IMR-90 (cell line): ENCODE results near the gene E4F1. TPM values are rescaled to one million over a fixed set of nuclear protein-coding genes. Genes with fewer than 3 reads are reported as not detected.

Experiments
- ATAC-seq: fragments of 200-7000 bp; cut with Tn5 transposase; 2 replicates; pipeline ENCODE4 v1.9.1; 2020; ENCODE audit warnings: low read depth, mild to moderate bottlenecking, moderate library complexity
- BruUV-seq: library from RNA; stranded (reverse); fragments of 400-500 nt; replicated peaks from 2 replicates; lab custom pipeline; 2021; lab: Mats Ljungman, UMichigan
- CTCF ChIA-PET: fragments of 300-600 bp; formaldehyde crosslinking; extraction: SDS; loops from one replicate; lab custom pipeline; 2021; ENCODE audit warnings: antibody characterized with exemption; lab: Yijun Ruan, JAX
- POLR2A ChIA-PET: fragments of 300-600 bp; sonication (Branson Sonifier 250); formaldehyde crosslinking; loops from one replicate; lab custom pipeline; 2022; ENCODE audit warnings: antibody characterized with exemption; ENCODE audit not compliant: unreplicated experiment; lab: Charles Lee
- DNase-seq: peaks from one replicate; pipeline ENCODE4 v3.0.0; 2013
- H2AFZ ChIP-seq: replicated peaks from 2 replicates; pipeline ENCODE3; 2013; ENCODE audit warnings: low read length, mild to moderate bottlenecking; ENCODE audit not compliant: poor library complexity
- H2AK5ac ChIP-seq: 2 replicates; pipeline ENCODE4 v1.6.1; 2013; ENCODE audit warnings: low read depth, low read length, inconsistent platforms
- H2AK9ac ChIP-seq: replicated peaks from 2 replicates; pipeline ENCODE3; 2013; ENCODE audit warnings: mild to moderate bottlenecking, low read depth, low read length, moderate library complexity; ENCODE audit not compliant: poor library complexity
- H2BK120ac ChIP-seq: 2 replicates; pipeline ENCODE4 v1.6.1; 2013; ENCODE audit warnings: low read depth, low read length, inconsistent platforms
- H2BK15ac ChIP-seq: 3 replicates; pipeline ENCODE4 v1.6.1; 2013; ENCODE audit warnings: low read depth, low read length, inconsistent platforms
- H2BK20ac ChIP-seq: 2 replicates; pipeline ENCODE4 v1.6.1; 2013; ENCODE audit warnings: low read depth, mild to moderate bottlenecking, inconsistent platforms, low read length, moderate library complexity
- H2BK5ac ChIP-seq: 2 replicates; pipeline ENCODE4 v1.6.1; 2013; ENCODE audit warnings: mild to moderate bottlenecking, low read depth, low read length, inconsistent platforms; ENCODE audit not compliant: poor library complexity, severe bottlenecking
- H3K14ac ChIP-seq: replicated peaks from 2 replicates; pipeline ENCODE4 v1.6.1; 2013; ENCODE audit warnings: low read depth, low read length, inconsistent platforms
- H3K18ac ChIP-seq: 2 replicates; pipeline ENCODE4 v1.6.1; 2013; ENCODE audit warnings: low read depth, low read length, control low read depth
- H3K23ac ChIP-seq: 2 replicates; pipeline ENCODE4 v1.6.1; 2013; ENCODE audit warnings: low read depth, low read length, inconsistent platforms
- H3K27ac ChIP-seq: 2 replicates; pipeline ENCODE4 v1.5.1; 2013; ENCODE audit warnings: mild to moderate bottlenecking, control low read depth, low read length; ENCODE audit not compliant: insufficient read depth
- H3K27me3 ChIP-seq: 2 replicates; pipeline ENCODE4 v1.6.1; 2013; ENCODE audit warnings: low read length; ENCODE audit not compliant: control insufficient read depth, insufficient read depth
- H3K36me3 ChIP-seq: 2 replicates; pipeline ENCODE4 v1.6.1; 2013; ENCODE audit warnings: low read length, mixed read lengths; ENCODE audit not compliant: control insufficient read depth, insufficient read depth
- H3K4ac ChIP-seq: 2 replicates; pipeline ENCODE4 v1.6.1; 2013; ENCODE audit warnings: low read depth, low read length, inconsistent platforms
- H3K4me1 ChIP-seq: 2 replicates; pipeline ENCODE4 v1.6.1; 2013; ENCODE audit warnings: low read length, mixed read lengths; ENCODE audit not compliant: control insufficient read depth, insufficient read depth
- H3K4me2 ChIP-seq: 2 replicates; pipeline ENCODE4 v1.6.1; 2013; ENCODE audit warnings: low read depth, mild to moderate bottlenecking, control low read depth, low read length, moderate library complexity
- H3K4me3 ChIP-seq: 2 replicates; pipeline ENCODE4 v1.5.1; 2013; ENCODE audit warnings: low read depth, mild to moderate bottlenecking, control low read depth, low read length, moderate library complexity; ENCODE audit not compliant: insufficient read depth
- H3K56ac ChIP-seq: 2 replicates; pipeline ENCODE4 v1.6.1; 2013; ENCODE audit warnings: low read length, inconsistent platforms; ENCODE audit not compliant: insufficient read depth; ENCODE audit errors: extremely low read depth
- H3K79me1 ChIP-seq, 2 experiments: 2 replicates each; pipeline ENCODE4 v1.6.1; 2013; ENCODE audit warnings: low read length in 2 of 2, inconsistent platforms in 1 of 2, low read depth in 1 of 2
- H3K9ac ChIP-seq: 2 replicates; pipeline ENCODE4 v1.6.1; 2013; ENCODE audit warnings: low read depth, low read length, control low read depth
- H3K9me1 ChIP-seq: 2 replicates; pipeline ENCODE4 v1.6.1; 2013; ENCODE audit warnings: low read length, inconsistent platforms; ENCODE audit not compliant: insufficient read depth
- H3K9me3 ChIP-seq: 2 replicates; pipeline ENCODE4 v1.6.1; 2013; ENCODE audit warnings: low read length; ENCODE audit not compliant: control insufficient read depth, insufficient read depth
- H4K20me1 ChIP-seq: 2 replicates; pipeline ENCODE4 v1.6.1; 2013; ENCODE audit warnings: low read length, inconsistent platforms; ENCODE audit not compliant: insufficient read depth
- H4K5ac ChIP-seq: 2 replicates; pipeline ENCODE4 v1.6.1; 2013; ENCODE audit warnings: mild to moderate bottlenecking, low read depth, low read length, control low read depth
- H4K8ac ChIP-seq, 2 experiments: 2 replicates each; pipeline ENCODE4 v1.6.1; 2013; ENCODE audit warnings: low read depth in 2 of 2, low read length in 2 of 2, control low read depth in 1 of 2, inconsistent platforms in 1 of 2
- H4K91ac ChIP-seq: 2 replicates; pipeline ENCODE4 v1.6.1; 2013; ENCODE audit warnings: low read depth, low read length, inconsistent platforms; ENCODE audit not compliant: insufficient read depth
- CEBPB ChIP-seq: IDR thresholded peaks from 2 replicates; pipeline ENCODE4 v1.6.1; 2012; ENCODE audit warnings: low read depth, low read length, improper control_type of control experiment
- MAFK ChIP-seq: IDR thresholded peaks from 2 replicates; pipeline ENCODE4 v1.6.1; 2012; ENCODE audit warnings: low read depth, low read length, improper control_type of control experiment
- MAZ ChIP-seq: IDR thresholded peaks from 2 replicates; pipeline ENCODE4 v1.6.1; 2012; ENCODE audit warnings: low read depth, mild to moderate bottlenecking, low read length, improper control_type of control experiment, moderate library complexity, borderline replicate concordance
- NFE2L2 ChIP-seq: fragments of 150-350 bp; IDR thresholded peaks from 2 replicates; pipeline ENCODE4 v1.6.1; 2016; ENCODE audit warnings: low read depth, mild to moderate bottlenecking, low read length
- POLR2A ChIP-seq: IDR thresholded peaks from 2 replicates; pipeline ENCODE4 v1.6.1; 2012; ENCODE audit warnings: mild to moderate bottlenecking, low read depth, low read length
- RAD21 ChIP-seq: IDR thresholded peaks from 2 replicates; pipeline ENCODE4 v1.6.1; 2012; ENCODE audit warnings: low read length, improper control_type of control experiment
- RCOR1 ChIP-seq: IDR thresholded peaks from 2 replicates; pipeline ENCODE4 v1.6.1; 2012; ENCODE audit warnings: mild to moderate bottlenecking, low read length, improper control_type of control experiment; ENCODE audit not compliant: insufficient replicate concordance
- RFX5 ChIP-seq: IDR thresholded peaks from 2 replicates; pipeline ENCODE4 v1.8.0; 2012; ENCODE audit warnings: low read depth, mild to moderate bottlenecking, low read length, moderate library complexity
- SMC3 ChIP-seq: fragments of 150-350 bp; IDR thresholded peaks from 2 replicates; pipeline ENCODE4 v1.6.1; 2016; ENCODE audit warnings: low read depth, mild to moderate bottlenecking, antibody characterized with exemption, low read length, moderate library complexity
- WGBS, 2 experiments: methylation state at CpG; one replicate each; pipeline versions ENCODE4 v1.1.5 to v1.1.7; 2013; ENCODE audit warnings: missing lambda C conversion rate in 2 of 2; ENCODE audit not compliant: insufficient read length in 1 of 2; ENCODE audit errors: extremely low coverage in 2 of 2; 5-methylcytosine and 5-hydroxymethylcytosine counted together
- dilution Hi-C: fragments of 300-500 bp; cut with HindIII; formaldehyde crosslinking; loops from one replicate; pipeline ENCODE4 v1.14.3; 2018; ENCODE audit warnings: low sequenced_read_pairs; ENCODE audit not compliant: unreplicated experiment
- in situ Hi-C: fragments of 300-500 bp; cut with MboI; formaldehyde crosslinking; loops from 3 replicates; pipeline ENCODE4 v1.14.3; 2019; ENCODE audit warnings: low sequenced_read_pairs, inconsistent platforms, mixed read lengths
- intact Hi-C: fragments of 100-400 bp; cut with micrococcal nuclease; formaldehyde crosslinking; loops from 2 replicates; pipeline ENCODE4 v1.10.0; 2022
- polyA plus RNA-seq, 3 experiments: library from polyadenylated mRNA; depleted of rRNA; stranded (reverse); fragments of >200 nt; gene quantifications; 2 replicates each; pipeline ENCODE4 v1.2.3, GENCODE V29; 2012; ENCODE audit warnings: low replicate concordance in 1 of 3
- total RNA-seq: library from RNA; depleted of rRNA; stranded (reverse); fragments of >200 nt; gene quantifications from 2 replicates; pipeline ENCODE4 v1.2.3, GENCODE V29; 2012
- TF ChIP-seq, protein P1 (sequence below): conservative IDR thresholded peaks from 2 replicates; pipeline ENCODE4 v1.5.1; 2012; ENCODE audit warnings: mild to moderate bottlenecking, low read depth, low read length, improper control_type of control experiment
- TF ChIP-seq, protein P2 (sequence below): fragments of 150-350 bp; IDR thresholded peaks from 2 replicates; pipeline ENCODE4 v1.6.1; 2017; ENCODE audit warnings: mild to moderate bottlenecking, antibody characterized with exemption, low read length, low read depth
- TF ChIP-seq, protein P3 (sequence below): fragments of 150-350 bp; IDR thresholded peaks from 2 replicates; pipeline ENCODE4 v1.6.1; 2016; ENCODE audit warnings: low read depth, mild to moderate bottlenecking, low read length, moderate library complexity, borderline replicate concordance

E4F1 gene
- total and polyA plus RNA-seq, 2 of the 4 experiments (the other 2 are of a cell fraction), result 13.1 to 33.0 TPM

DNA sequence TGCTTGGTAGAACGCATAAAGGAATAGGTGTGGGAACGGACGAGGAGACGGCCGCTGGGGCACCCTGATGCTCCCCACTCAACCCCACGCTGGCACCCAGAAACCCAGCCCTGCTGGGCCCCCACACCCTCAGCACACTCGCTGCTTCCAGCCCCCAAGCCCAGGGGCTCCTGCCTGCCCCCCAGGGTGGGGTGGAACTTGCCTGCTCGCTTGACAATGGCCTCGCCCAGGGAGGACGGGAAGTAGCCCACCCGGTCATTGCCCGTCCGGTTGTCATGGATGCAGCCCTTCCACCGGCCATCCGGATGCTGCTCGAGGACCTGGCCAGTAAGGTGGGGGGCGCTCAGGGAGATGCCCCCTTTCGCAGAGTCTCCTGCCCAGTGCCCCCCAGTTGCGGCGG lies 36.9 kb upstream of the E4F1 start:
- H3K23ac ChIP-seq, result no peak overlapping the region
- peaks cover 3% of the 10 kb centered on the region; the same call in 1 of the 2 replicates for H3K9me1 ChIP-seq
- H3K56ac ChIP-seq, result no peak overlapping the region
- TF ChIP-seq MAZ (no peak), CEBPB (no peak), MAFK (no peak), RCOR1 (no peak), RAD21 (no peak), NFE2L2 (no peak), RFX5 (no peak), SMC3 (no peak), POLR2A (no peak)
- TF ChIP-seq, protein P1, sequence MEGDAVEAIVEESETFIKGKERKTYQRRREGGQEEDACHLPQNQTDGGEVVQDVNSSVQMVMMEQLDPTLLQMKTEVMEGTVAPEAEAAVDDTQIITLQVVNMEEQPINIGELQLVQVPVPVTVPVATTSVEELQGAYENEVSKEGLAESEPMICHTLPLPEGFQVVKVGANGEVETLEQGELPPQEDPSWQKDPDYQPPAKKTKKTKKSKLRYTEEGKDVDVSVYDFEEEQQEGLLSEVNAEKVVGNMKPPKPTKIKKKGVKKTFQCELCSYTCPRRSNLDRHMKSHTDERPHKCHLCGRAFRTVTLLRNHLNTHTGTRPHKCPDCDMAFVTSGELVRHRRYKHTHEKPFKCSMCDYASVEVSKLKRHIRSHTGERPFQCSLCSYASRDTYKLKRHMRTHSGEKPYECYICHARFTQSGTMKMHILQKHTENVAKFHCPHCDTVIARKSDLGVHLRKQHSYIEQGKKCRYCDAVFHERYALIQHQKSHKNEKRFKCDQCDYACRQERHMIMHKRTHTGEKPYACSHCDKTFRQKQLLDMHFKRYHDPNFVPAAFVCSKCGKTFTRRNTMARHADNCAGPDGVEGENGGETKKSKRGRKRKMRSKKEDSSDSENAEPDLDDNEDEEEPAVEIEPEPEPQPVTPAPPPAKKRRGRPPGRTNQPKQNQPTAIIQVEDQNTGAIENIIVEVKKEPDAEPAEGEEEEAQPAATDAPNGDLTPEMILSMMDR, result no peak
- TF ChIP-seq, protein P2, sequence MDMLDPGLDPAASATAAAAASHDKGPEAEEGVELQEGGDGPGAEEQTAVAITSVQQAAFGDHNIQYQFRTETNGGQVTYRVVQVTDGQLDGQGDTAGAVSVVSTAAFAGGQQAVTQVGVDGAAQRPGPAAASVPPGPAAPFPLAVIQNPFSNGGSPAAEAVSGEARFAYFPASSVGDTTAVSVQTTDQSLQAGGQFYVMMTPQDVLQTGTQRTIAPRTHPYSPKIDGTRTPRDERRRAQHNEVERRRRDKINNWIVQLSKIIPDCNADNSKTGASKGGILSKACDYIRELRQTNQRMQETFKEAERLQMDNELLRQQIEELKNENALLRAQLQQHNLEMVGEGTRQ, result no peak
- TF ChIP-seq, protein P3, sequence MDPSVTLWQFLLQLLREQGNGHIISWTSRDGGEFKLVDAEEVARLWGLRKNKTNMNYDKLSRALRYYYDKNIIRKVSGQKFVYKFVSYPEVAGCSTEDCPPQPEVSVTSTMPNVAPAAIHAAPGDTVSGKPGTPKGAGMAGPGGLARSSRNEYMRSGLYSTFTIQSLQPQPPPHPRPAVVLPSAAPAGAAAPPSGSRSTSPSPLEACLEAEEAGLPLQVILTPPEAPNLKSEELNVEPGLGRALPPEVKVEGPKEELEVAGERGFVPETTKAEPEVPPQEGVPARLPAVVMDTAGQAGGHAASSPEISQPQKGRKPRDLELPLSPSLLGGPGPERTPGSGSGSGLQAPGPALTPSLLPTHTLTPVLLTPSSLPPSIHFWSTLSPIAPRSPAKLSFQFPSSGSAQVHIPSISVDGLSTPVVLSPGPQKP, result no peak
- in situ Hi-C loops, result no loop called here
- no peak overlapping the region for H2BK15ac ChIP-seq
- no peak overlapping the region for H2AK5ac ChIP-seq
- H2BK20ac ChIP-seq, result no peak overlapping the region
- H2AK9ac ChIP-seq, result no peak overlapping the region
- CTCF ChIA-PET, result no interaction called here
- dilution Hi-C loops, result no loop called here
- no peaks in the 10 kb centered on the region; the same call in 1 of the 2 replicates for H3K27me3 ChIP-seq
- H3K4me3 ChIP-seq, result no peak overlapping the region
- no peak overlapping the region for H3K4ac ChIP-seq
- H3K4me1 ChIP-seq, result no peaks in the 10 kb centered on the region
- no peak overlapping the region for H4K8ac ChIP-seq
- intact Hi-C loops, result no loop called here
- no peak overlapping the region for H2BK120ac ChIP-seq
- H4K91ac ChIP-seq, result no peak overlapping the region
- H3K9ac ChIP-seq, result no peak overlapping the region
- POLR2A ChIA-PET, result no interaction called here
- no peaks in the 10 kb centered on the region for H3K36me3 ChIP-seq
- no TSS peak for BruUV-seq
- H4K5ac ChIP-seq, result no peak overlapping the region
- 79% methylated on average over 17 of the region's 20 CpGs; no CpG with 5 or more reads in 1 of the 2 experiments for WGBS, 2 experiments
- no peaks in the 10 kb centered on the region for H3K79me1 ChIP-seq
- H3K14ac ChIP-seq, result no peak overlapping the region
- no peak overlapping the region for H3K27ac ChIP-seq
- no peak overlapping the region for H2AFZ ChIP-seq
- peaks cover 7% of the 10 kb centered on the region; the same call in 1 of the 2 replicates for H4K20me1 ChIP-seq
- no peak overlapping the region for H3K18ac ChIP-seq
- no peak overlapping the region for H3K4me2 ChIP-seq
- DNase-seq, result no peak
- ATAC-seq, result no peak
- H2BK5ac ChIP-seq, result no peak overlapping the region
- no peaks in the 10 kb centered on the region for H3K9me3 ChIP-seq
